ENCODE results near the gene RGS19.

DNA sequence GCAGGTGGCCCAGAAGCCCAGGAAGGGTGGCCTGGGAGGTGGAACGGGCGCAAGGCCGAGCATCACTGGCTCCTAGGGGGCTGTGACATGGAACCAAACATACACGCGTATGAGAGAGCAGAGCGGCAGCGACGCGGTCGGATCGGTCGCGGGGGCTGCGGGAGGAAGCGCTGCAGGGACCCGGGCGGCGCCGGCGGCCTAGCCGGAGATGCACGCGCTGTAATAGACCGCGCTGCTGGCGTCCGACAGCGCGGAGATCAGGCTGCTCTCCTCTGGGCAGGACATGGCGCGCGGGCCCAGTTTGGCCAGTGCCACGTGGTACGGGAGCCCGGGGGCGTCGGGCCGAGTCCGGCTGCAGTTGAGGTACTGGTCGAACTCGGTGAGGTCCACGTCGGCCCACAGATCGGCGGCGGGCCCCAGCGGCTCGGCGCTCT is 31.3 kb downstream of the RGS19 start:
- TF ChIP-seq, protein P1, sequence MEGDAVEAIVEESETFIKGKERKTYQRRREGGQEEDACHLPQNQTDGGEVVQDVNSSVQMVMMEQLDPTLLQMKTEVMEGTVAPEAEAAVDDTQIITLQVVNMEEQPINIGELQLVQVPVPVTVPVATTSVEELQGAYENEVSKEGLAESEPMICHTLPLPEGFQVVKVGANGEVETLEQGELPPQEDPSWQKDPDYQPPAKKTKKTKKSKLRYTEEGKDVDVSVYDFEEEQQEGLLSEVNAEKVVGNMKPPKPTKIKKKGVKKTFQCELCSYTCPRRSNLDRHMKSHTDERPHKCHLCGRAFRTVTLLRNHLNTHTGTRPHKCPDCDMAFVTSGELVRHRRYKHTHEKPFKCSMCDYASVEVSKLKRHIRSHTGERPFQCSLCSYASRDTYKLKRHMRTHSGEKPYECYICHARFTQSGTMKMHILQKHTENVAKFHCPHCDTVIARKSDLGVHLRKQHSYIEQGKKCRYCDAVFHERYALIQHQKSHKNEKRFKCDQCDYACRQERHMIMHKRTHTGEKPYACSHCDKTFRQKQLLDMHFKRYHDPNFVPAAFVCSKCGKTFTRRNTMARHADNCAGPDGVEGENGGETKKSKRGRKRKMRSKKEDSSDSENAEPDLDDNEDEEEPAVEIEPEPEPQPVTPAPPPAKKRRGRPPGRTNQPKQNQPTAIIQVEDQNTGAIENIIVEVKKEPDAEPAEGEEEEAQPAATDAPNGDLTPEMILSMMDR (IDR thresholded peaks at IDR 0.05): no peak
- TF ChIP-seq TCF7L2 (IDR thresholded peaks at IDR 0.05; ENCODE audit: low read depth, low read length): no peak

Data from Panc1 (cell line).